Osteoblast (primary cell): Measurements from ENCODE around the gene MPO. TPM values are rescaled to one million over a fixed set of nuclear protein-coding genes. Genes with fewer than 3 reads are reported as not detected.

Experiments used
- DNase-seq: peaks from one replicate; pipeline ENCODE4 v3.0.0; 2011; ENCODE audit warnings: low spot score, mixed read lengths; ENCODE audit not compliant: insufficient read length; ENCODE audit errors: missing footprints
- H2AFZ ChIP-seq: 2 replicates; pipeline ENCODE4 v1.6.0; 2011; ENCODE audit warnings: mild to moderate bottlenecking, low read length
- H3K27ac ChIP-seq: 2 replicates; pipeline ENCODE4 v1.5.1; 2011; ENCODE audit warnings: mild to moderate bottlenecking, low read depth, low read length, moderate library complexity
- H3K27me3 ChIP-seq: 2 replicates; pipeline ENCODE4 v1.6.0; 2012; ENCODE audit warnings: mild to moderate bottlenecking, control low read depth, inconsistent platforms, low read length, moderate library complexity; ENCODE audit not compliant: insufficient read depth
- H3K36me3 ChIP-seq: 2 replicates; pipeline ENCODE4 v1.5.1; 2011; ENCODE audit warnings: mild to moderate bottlenecking, low read length, control low read depth, moderate library complexity; ENCODE audit not compliant: insufficient read depth
- H3K4me1 ChIP-seq: 2 replicates; pipeline ENCODE4 v1.5.1; 2011; ENCODE audit warnings: mild to moderate bottlenecking, low read length, control low read depth, moderate library complexity; ENCODE audit not compliant: insufficient read depth
- H3K4me2 ChIP-seq: 2 replicates; pipeline ENCODE4 v1.6.0; 2011; ENCODE audit warnings: mild to moderate bottlenecking, low read length; ENCODE audit not compliant: insufficient read depth
- H3K4me3 ChIP-seq: fragments of 200-600 bp; sonication (generic); 3 replicates; pipeline ENCODE4 v1.5.1; 2012; ENCODE audit warnings: mild to moderate bottlenecking, low read length, inconsistent platforms; ENCODE audit not compliant: insufficient read depth
- H3K79me2 ChIP-seq: 2 replicates; pipeline ENCODE4 v1.6.0; 2012; ENCODE audit warnings: mild to moderate bottlenecking, low read length, control low read depth, inconsistent platforms; ENCODE audit not compliant: insufficient read depth
- H3K9me3 ChIP-seq: 2 replicates; pipeline ENCODE4 v1.5.1; 2011; ENCODE audit warnings: low read depth, low read length, control low read depth
- H4K20me1 ChIP-seq: 2 replicates; pipeline ENCODE4 v1.6.0; 2012; ENCODE audit warnings: mild to moderate bottlenecking, low read length, control low read depth; ENCODE audit not compliant: insufficient read depth
- CTCF ChIP-seq: IDR thresholded peaks from 2 replicates; pipeline ENCODE4 v1.5.1; 2011; ENCODE audit warnings: mild to moderate bottlenecking, low read depth, low read length, moderate library complexity; ENCODE audit errors: extremely low read depth
- total RNA-seq: library from RNA; depleted of rRNA; stranded (reverse); fragments of >200 nt; gene quantifications from 2 replicates; pipeline ENCODE4 v1.2.3, GENCODE V29; 2012

Gene MPO
- total RNA-seq, 1 donor = under 0.01 TPM

GRCh38 chr17:58328195-58329034 lies 47.7 kb upstream of the MPO start, which contains the start of gene TSPOAP1:
TSPOAP1 (minus strand) TSS chr17:58328795; CDS start chr17:58327920, 875 bp downstream.
- H3K4me1 ChIP-seq = no peaks in the 10 kb centered on the region
- H3K9me3 ChIP-seq = no peaks in the 10 kb centered on the region
- no peaks in the 10 kb centered on the region for H3K36me3 ChIP-seq
- no peaks in the 10 kb centered on the region for H3K79me2 ChIP-seq
- H4K20me1 ChIP-seq = no peaks in the 10 kb centered on the region
- H3K27ac ChIP-seq = no peak within 1 kb of the TSS
- peak; percentile 85 for DNase-seq
- peaks cover 14% of the 10 kb centered on the region for H3K27me3 ChIP-seq
- H2AFZ ChIP-seq = no peak within 1 kb of the TSS
- TF ChIP-seq CTCF = no peak
- H3K4me2 ChIP-seq = no peak within 1 kb of the TSS
- H3K4me3 ChIP-seq = no peak within 1 kb of the TSS

GRCh38 chr17:58327363-58328194 lies 46.8 kb upstream of the MPO start:
- no peak overlapping the region for H2AFZ ChIP-seq
- no peak for TF ChIP-seq CTCF
- H3K36me3 ChIP-seq = no peaks in the 10 kb centered on the region
- no peaks in the 10 kb centered on the region for H3K79me2 ChIP-seq
- H3K9me3 ChIP-seq = no peaks in the 10 kb centered on the region
- peaks cover 14% of the 10 kb centered on the region for H3K27me3 ChIP-seq
- H3K4me1 ChIP-seq = no peaks in the 10 kb centered on the region
- peak; percentile 80 for DNase-seq
- H3K4me2 ChIP-seq = no peak overlapping the region
- H4K20me1 ChIP-seq = no peaks in the 10 kb centered on the region
- H3K4me3 ChIP-seq = no peak overlapping the region
- no peak overlapping the region for H3K27ac ChIP-seq

GRCh38 chr17:58326609-58327362 lies 46.1 kb upstream of the MPO start:
- Histone ChIP-seq H3K4me1 (no peaks in the 10 kb centered on the region), H3K27ac (no peak overlapping the region), H3K27me3 (peaks cover 14% of the 10 kb centered on the region), H3K4me2 (no peak overlapping the region), H3K36me3 (no peaks in the 10 kb centered on the region), H3K9me3 (no peaks in the 10 kb centered on the region), H3K79me2 (no peaks in the 10 kb centered on the region), H2AFZ (no peak overlapping the region), H4K20me1 (no peaks in the 10 kb centered on the region), H3K4me3 (no peak overlapping the region)
- no peak for TF ChIP-seq CTCF
- DNase-seq = peak; percentile 86
